GM12892 (cell line): ENCODE results near the gene SAP130.

ENCODE experiments used
- DNase-seq: peaks from one replicate; pipeline ENCODE4 v3.0.0; 2011; ENCODE audit not compliant: insufficient read length
- FAIRE-seq: peaks from 2 replicates; lab custom pipeline; 2011; peaks lifted over from hg19 to GRCh38; lab: Jason Lieb, UNC
- POLR2A ChIP-seq: IDR thresholded peaks from 2 replicates; pipeline ENCODE4 v1.6.1; 2011; ENCODE audit warnings: low read depth, low read length, control low read depth
- POLR2AphosphoS5 ChIP-seq: IDR thresholded peaks from 2 replicates; pipeline ENCODE4 v1.6.1; 2011; ENCODE audit warnings: low read depth, low read length, control low read depth
- TAF1 ChIP-seq: IDR thresholded peaks from 2 replicates; pipeline ENCODE4 v1.6.1; 2011; ENCODE audit warnings: low read depth, mild to moderate bottlenecking, control low read depth, low read length, borderline replicate concordance

Gene SAP130

DNA sequence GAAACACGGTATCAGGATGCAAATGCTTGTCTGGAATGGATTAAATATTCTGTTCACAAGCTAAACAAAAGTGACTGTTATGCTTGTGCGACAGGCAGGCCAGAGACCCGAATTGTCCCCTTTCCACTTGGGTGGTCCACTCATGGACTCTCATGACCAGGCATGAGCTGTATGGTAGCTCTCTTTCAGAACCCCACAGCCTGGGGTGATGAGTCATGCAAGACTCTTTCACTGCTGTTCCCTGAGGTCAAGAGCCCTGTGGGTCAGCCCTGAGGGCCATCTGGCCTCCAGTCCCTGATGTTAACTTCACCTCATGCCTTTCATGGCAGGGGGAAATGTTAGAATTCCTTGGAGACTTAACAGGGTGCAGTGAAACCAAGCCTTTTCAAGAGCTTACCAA lies 13.7 kb upstream of the SAP130 start:
- FAIRE-seq (no peak), DNase-seq (no peak)
- TF ChIP-seq TAF1 (no peak), POLR2A (no peak), POLR2AphosphoS5 (no peak)

DNA sequence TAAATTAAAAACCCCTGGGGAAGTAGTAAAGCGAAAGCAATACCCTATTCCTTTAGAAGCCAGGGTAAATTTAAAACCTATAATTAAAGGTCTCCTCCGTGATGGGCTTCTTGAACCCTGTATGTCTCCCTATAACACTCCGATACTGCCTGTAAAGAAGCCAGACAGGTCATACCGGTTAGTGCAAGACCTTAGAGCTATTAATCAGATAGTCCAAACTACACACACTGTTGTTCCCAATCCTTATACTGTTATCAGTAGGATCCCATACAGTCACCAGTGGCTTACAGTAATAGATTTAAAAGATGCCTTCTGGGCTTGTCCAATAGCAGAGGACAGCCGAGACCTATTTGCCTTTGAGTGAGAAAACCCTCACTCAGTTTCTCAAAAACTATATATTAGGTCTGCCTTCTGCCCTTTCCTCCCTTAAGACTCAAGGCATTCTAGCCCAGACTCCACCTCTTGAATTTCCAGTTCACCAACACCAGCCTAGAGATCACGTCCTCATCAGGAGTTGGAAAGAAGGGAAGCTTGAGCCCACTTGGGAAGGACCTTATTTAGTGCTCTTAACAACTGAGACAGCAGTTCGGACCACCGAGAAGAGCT lies 12.4 kb upstream of the SAP130 start:
- TF ChIP-seq TAF1 = no peak
- TF ChIP-seq POLR2AphosphoS5 = no peak
- no peak for TF ChIP-seq POLR2A
- DNase-seq (no peak), FAIRE-seq (no peak)

DNA sequence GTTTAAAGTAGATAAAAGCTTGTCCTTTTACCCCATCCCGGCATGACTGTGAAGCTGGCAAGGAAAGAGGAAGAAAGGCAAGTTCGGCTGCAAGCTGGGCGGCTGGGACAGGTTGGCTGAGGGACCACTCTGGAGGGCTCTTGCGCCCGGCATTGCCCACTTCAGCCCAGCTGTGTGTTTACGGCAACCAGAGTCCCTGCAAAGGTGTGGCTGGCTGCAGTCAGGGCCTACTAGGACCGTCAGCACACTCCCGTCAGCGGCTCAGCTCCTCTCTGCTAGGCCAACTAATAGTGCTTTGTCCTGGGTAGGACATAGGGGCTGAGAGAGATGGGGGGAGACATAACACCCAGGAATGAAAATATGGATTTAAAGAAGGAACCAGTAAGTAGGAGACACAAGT lies 11.7 kb upstream of the SAP130 start:
- no peak for DNase-seq
- no peak for TF ChIP-seq POLR2AphosphoS5
- no peak for TF ChIP-seq TAF1
- no peak for TF ChIP-seq POLR2A
- FAIRE-seq = no peak

DNA sequence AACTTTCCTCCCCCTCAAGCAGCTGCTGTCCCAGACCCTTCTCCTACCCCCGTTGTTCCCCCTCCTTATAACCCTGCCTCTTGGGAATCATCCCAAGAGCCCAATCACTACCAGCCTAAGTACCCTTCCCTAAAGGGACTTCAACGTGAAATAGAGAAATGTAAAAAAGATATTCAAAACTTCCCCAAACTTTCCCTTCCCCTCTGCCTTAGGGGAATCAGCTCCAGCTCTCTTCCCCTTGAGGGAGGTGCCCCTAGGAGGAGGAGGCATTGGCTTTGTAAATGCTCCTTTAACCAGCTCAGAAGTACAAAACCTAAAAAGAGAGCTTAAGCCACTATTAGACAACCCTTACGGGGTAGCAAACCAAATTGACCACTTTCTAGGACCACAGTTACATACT lies 10.6 kb upstream of the SAP130 start:
- TF ChIP-seq POLR2A (no peak), POLR2AphosphoS5 (no peak), TAF1 (no peak)
- DNase-seq = no peak
- FAIRE-seq = no peak

DNA sequence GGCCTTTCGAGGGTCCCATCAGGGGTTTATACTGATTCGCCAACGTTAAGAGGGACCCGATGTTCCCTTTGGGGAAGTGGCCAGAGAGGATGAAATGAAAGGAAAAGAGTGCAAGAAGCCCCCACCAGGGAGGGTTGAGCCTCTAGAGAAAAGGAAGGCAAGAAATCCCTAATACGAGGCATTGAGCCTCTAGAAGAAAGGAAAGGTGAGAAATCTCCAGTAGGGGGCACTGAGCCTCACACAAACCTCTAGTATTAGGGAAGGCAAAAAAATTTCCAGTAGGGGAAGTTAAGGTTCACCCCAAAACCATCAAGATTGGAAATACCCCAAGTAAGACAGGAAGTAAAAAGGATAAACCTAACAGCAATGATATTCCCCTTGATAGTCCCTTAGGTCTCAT lies 9.8 kb upstream of the SAP130 start:
- DNase-seq (no peak), FAIRE-seq (no peak)
- TF ChIP-seq POLR2A = no peak
- TF ChIP-seq TAF1 = no peak
- no peak for TF ChIP-seq POLR2AphosphoS5

DNA sequence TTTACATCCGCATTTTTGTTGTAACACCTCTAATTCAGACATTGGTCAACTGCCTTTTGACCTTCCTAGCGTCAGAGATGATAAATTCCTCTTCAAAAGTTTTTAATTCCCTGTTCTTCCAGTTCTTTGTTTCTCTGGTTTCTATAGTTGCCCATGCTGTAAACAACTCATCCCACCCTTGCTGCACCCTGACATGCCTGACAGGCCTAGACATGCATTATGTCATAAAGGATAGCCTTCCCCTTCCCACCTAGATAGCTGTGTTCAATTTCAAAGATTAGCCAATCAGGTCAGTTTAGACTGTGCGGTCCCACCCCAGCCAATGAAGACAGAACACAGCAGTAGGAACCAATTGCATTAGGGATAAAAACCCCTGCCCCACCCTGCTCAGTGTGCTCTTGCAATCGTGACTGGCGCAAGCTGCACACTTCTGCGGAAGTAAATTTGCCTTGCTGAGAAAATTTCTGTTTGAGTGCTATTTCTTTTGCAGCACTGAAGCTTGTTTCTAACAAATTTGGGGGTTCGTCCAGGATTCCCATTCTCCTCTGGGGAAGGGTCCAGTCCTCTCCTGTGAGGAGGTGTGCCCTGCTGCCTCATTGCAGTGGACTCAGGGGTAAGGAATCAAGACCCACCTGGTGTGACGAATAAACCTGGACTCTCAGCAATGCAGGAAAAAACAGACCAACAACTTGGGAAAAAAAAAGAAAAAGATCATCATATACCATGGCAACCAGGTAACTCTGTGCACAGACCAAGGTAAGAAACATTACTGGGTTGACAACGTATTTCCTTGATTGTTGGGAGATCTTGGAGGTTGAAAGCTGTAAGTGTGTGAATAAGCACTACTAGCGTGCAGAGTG lies 9.1 kb upstream of the SAP130 start:
- no peak for FAIRE-seq
- no peak for DNase-seq
- TF ChIP-seq TAF1 = no peak
- TF ChIP-seq POLR2A = no peak
- no peak for TF ChIP-seq POLR2AphosphoS5

DNA sequence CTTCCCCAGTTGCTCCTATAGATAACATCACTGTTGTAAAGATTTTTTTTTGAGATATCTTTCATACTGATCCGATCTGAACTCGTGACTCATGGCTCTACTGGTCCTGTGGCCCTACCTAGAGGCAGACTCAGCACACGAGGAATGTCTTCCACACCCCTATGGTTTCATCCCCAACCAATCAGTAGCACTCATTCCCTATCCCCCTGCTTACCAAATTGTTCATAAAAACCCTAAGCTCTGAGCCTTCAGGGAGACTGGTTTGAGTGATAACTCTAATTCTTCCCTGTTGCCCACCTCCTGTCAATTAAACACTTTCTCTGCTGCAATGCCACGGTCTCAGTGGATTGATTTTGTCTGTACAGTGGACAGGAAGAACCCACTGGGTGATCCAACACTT lies 4.2 kb upstream of the SAP130 start:
- DNase-seq = no peak
- no peak for FAIRE-seq
- no peak for TF ChIP-seq POLR2AphosphoS5
- TF ChIP-seq TAF1 = no peak
- TF ChIP-seq POLR2A = no peak

DNA sequence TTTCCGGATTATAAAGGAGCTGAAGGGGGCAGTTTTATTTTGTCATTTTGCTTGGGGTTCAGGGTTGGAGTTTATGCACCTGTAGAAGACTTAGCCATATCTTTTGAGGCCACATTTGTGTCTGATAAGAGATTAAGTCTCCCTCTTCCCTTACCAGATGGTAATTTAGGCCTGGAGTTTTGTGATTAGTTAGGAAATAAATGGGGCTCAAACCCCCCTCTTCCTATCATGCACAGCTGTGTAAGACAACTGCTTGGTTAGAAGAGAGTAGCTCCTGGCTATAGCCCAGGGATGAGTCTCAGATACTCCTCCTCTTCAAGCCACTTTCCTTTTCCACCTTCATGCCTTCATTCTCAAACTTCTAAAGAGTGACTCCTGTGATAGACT lies 802 bp upstream of the SAP130 start:
- DNase-seq (no peak), FAIRE-seq (no peak)
- TF ChIP-seq TAF1 (no peak), POLR2AphosphoS5 (no peak), POLR2A (no peak)

DNA sequence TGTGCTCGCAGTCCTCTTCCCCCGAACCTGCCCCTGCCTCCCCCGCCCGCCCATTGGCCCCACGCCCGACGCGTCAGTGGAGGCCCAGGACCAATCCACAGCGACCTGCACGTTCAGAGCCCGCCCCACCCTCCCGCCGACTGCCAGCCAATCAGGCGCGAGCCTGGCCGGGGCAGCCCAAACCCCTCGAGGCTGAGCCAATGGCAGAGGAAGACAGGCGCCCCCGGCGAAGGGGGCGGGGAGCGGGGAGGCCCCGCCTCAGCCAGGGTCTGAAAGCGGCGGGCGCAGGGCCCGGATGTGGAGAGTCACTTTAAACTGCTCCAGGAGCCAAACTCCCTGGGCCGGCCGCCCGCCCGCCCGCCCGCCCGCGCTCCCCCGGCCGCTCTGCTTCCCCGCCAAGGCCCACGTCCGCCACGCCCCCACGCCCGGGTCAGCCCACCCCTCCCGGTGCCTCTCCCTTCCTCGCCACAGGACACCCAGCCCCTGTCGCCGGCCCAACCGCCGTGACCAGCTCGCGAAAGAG lies 520 bp downstream of the SAP130 start:
- DNase-seq = peak; percentile 95
- FAIRE-seq = peak; percentile 95
- TF ChIP-seq POLR2A (0 out of 2 replicates have a peak, but pooled peaks have one; percentile 32), POLR2AphosphoS5 (no peak), TAF1 (peak; percentile 58; the same call in 1 of the 2 replicates)

DNA sequence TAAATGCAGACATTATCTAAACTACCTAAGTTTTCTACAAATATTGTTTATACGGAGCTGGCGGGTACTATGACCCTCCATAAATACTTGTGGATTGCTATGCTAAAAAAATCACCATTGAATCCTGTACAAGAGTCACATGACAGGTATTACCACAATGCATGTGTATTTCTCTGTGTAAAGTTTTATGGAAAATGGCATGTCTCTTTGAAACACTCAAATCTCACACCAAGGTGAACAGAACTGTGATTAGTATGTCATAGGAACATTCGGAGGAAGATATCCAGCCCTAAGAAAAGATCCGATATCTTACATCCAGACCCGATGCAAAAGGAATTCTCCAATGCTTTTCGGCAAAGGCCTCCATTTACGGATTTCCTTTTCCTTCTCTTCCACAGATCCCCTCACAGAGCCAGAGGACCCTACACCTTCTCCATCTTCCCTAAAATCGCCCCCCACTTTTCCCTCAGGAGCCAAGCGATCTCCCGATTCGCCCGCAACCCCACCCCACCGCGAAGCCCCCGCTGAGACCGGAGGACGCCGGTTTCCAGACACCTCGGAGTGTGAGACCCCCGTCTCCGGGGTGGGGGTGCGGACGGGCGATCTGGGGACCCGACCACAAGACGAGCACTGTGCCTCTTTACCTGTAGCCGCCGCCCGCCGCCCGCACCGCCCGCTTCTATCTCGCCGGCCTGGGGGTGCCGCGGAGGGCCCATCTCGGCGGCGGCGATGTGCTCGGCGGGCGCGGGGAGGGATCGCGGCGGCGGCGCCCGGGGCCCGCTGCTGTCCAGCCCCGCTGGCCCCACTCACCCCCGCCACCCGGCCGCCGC lies 1.2 kb downstream of the SAP130 start:
- TF ChIP-seq TAF1 (no peak), POLR2A (no peak), POLR2AphosphoS5 (no peak)
- no peak for DNase-seq
- peak; percentile 27 for FAIRE-seq

DNA sequence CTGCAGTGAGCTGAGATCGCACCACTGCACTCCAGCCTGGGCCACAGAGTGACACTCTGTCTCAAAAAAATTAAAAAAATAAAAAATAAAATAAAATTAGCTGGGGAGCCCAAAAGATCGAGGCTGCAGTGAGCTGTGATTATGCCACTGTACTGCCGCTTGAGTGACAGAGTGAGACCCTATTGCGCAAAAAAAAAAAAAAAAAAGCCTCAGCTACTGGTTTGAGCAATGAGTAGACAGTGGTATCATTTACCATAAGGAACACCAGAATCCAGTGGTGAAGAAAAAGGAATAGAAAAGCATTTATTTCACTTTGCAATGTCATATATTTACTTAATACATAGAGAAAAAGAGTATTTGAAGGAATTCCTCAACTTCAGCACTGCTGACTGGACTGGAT lies 3.0 kb downstream of the SAP130 start:
- no peak for DNase-seq
- FAIRE-seq = no peak
- no peak for TF ChIP-seq POLR2A
- TF ChIP-seq POLR2AphosphoS5 = no peak
- no peak for TF ChIP-seq TAF1
